GM23338 (cell line): ENCODE data around the gene KRT8. TPM values are rescaled to one million over a fixed set of nuclear protein-coding genes. Genes with fewer than 3 reads are reported as not detected.
A peak's percentile ranks its signal among the peaks of the same experiment; 100 is the strongest.

Source experiments
- ATAC-seq: fragments of 200-7000 bp; cut with Tn5 transposase; 3 replicates; pipeline ENCODE4 v1.9.1; 2020
- DNase-seq: peaks from one replicate; pipeline ENCODE4 v3.0.0-alpha.2; 2015; ENCODE audit warnings: low spot score
- H2AFZ ChIP-seq: fragments of 200-600 bp; sonication (generic); 2 replicates; pipeline ENCODE4 v1.8.0; 2016; ENCODE audit warnings: antibody characterized with exemption, mild to moderate bottlenecking, moderate library complexity
- H3F3A ChIP-seq: fragments of 200-600 bp; sonication (generic); replicated peaks from 2 replicates; pipeline ENCODE4 v1.8.0; 2017; ENCODE audit warnings: antibody characterized with exemption, mixed run types, low read depth
- H3K27ac ChIP-seq: fragments of 200-600 bp; sonication (generic); 2 replicates; pipeline ENCODE4 v1.6.1; 2016; ENCODE audit warnings: low read depth
- H3K27me3 ChIP-seq: fragments of 200-600 bp; sonication (generic); 2 replicates; pipeline ENCODE4 v1.8.0; 2016; ENCODE audit warnings: mild to moderate bottlenecking, mixed run types, moderate library complexity; ENCODE audit not compliant: insufficient read depth
- H3K36me3 ChIP-seq: fragments of 200-600 bp; sonication (generic); 2 replicates; pipeline ENCODE4 v1.8.0; 2016; ENCODE audit warnings: mild to moderate bottlenecking; ENCODE audit not compliant: insufficient read depth
- H3K4me1 ChIP-seq: fragments of 200-600 bp; sonication (generic); 2 replicates; pipeline ENCODE4 v1.8.0; 2016; ENCODE audit warnings: mild to moderate bottlenecking, moderate library complexity; ENCODE audit not compliant: insufficient read depth
- H3K4me2 ChIP-seq: fragments of 200-600 bp; sonication (generic); 2 replicates; pipeline ENCODE4 v1.7.1; 2017; ENCODE audit warnings: mixed run types
- H3K4me3 ChIP-seq: fragments of 200-600 bp; sonication (generic); 2 replicates; pipeline ENCODE4 v1.6.1; 2016; ENCODE audit warnings: mixed run types
- H3K79me2 ChIP-seq: fragments of 200-600 bp; sonication (generic); replicated peaks from 2 replicates; pipeline ENCODE4 v1.8.0; 2017; ENCODE audit warnings: mild to moderate bottlenecking; ENCODE audit not compliant: insufficient read depth
- H3K9me2 ChIP-seq: fragments of 200-600 bp; sonication (generic); 2 replicates; pipeline ENCODE4 v1.8.0; 2017; ENCODE audit not compliant: insufficient read depth
- H4K20me1 ChIP-seq: fragments of 200-600 bp; sonication (generic); replicated peaks from 2 replicates; pipeline ENCODE4 v1.8.0; 2017; ENCODE audit warnings: mild to moderate bottlenecking; ENCODE audit not compliant: insufficient read depth
- H3K27ac Mint-ChIP-seq: 2 replicates; pipeline ENCODE4 v1.8.0; 2020; ENCODE audit warnings: inconsistent platforms, mild to moderate bottlenecking, moderate library complexity, mixed read lengths
- H3K27me3 Mint-ChIP-seq: 3 replicates; pipeline ENCODE4 v1.8.0; 2022; ENCODE audit warnings: low read depth, mild to moderate bottlenecking, moderate library complexity, mixed read lengths, inconsistent platforms; ENCODE audit not compliant: insufficient read depth, poor library complexity
- H3K36me3 Mint-ChIP-seq: 3 replicates; pipeline ENCODE4 v1.8.0; 2021; ENCODE audit warnings: low read depth, mild to moderate bottlenecking, inconsistent platforms, moderate library complexity, mixed read lengths
- H3K4me1 Mint-ChIP-seq: 3 replicates; pipeline ENCODE4 v1.8.0; 2020; ENCODE audit warnings: mild to moderate bottlenecking, inconsistent platforms, mixed read lengths
- H3K4me3 Mint-ChIP-seq: 3 replicates; pipeline ENCODE4 v1.8.0; 2021; ENCODE audit warnings: moderate library complexity, mild to moderate bottlenecking, inconsistent platforms, mixed read lengths
- H3K9me3 Mint-ChIP-seq: 3 replicates; pipeline ENCODE4 v1.8.0; 2020; ENCODE audit warnings: moderate library complexity, mild to moderate bottlenecking, inconsistent platforms, mixed read lengths
- CREB1 ChIP-seq: fragments of 250-450 bp; sonication (Bioruptor Pico); IDR thresholded peaks from 2 replicates; pipeline ENCODE4 v1.5.0; 2020; ENCODE audit warnings: low read depth, mild to moderate bottlenecking, moderate library complexity
- CTCF ChIP-seq, 2 experiments: fragments of 200-600 bp in 1 of 2; sonication (generic) in 1 of 2; conservative IDR thresholded peaks; 2 replicates each; pipeline versions ENCODE4 v1.5.1 to v1.6.1; 2016 to 2017; ENCODE audit warnings: antibody characterized with exemption in 2 of 2, low read depth in 2 of 2, mild to moderate bottlenecking in 2 of 2, moderate library complexity in 1 of 2
- ETS1 ChIP-seq: IDR thresholded peaks from 2 replicates; pipeline ENCODE4 v1.6.1; 2016; ENCODE audit warnings: antibody characterized with exemption
- EZH2 ChIP-seq: fragments of 200-600 bp; sonication (generic); IDR thresholded peaks from one replicate; pipeline ENCODE4 v1.8.0; 2017; ENCODE audit warnings: antibody characterized with exemption, mild to moderate bottlenecking, low read depth; ENCODE audit not compliant: unreplicated experiment
- EZH2phosphoT487 ChIP-seq: fragments of 200-600 bp; sonication (generic); IDR thresholded peaks from one replicate; pipeline ENCODE4 v1.8.1; 2018; ENCODE audit warnings: antibody characterized with exemption; ENCODE audit not compliant: unreplicated experiment
- JUNB ChIP-seq: IDR thresholded peaks from one replicate; pipeline ENCODE4 v1.6.1; 2016; ENCODE audit warnings: antibody characterized with exemption; ENCODE audit not compliant: unreplicated experiment
- NANOG ChIP-seq: IDR thresholded peaks from 2 replicates; pipeline ENCODE4 v1.6.1; 2016; ENCODE audit warnings: antibody characterized with exemption, borderline replicate concordance
- POLR2AphosphoS5 ChIP-seq: IDR thresholded peaks from 2 replicates; pipeline ENCODE4 v1.6.1; 2016; ENCODE audit warnings: antibody characterized with exemption, low read depth
- REST ChIP-seq: IDR thresholded peaks from one replicate; pipeline ENCODE4 v1.6.1; 2018; ENCODE audit warnings: antibody characterized with exemption; ENCODE audit not compliant: unreplicated experiment
- STAT1 ChIP-seq: IDR thresholded peaks from one replicate; pipeline ENCODE4 v1.6.1; 2016; ENCODE audit warnings: antibody characterized with exemption; ENCODE audit not compliant: unreplicated experiment
- ZNF114 ChIP-seq: fragments of 250-450 bp; sonication (Bioruptor Pico); IDR thresholded peaks from 2 replicates; pipeline ENCODE4 v1.5.0; 2020; ENCODE audit warnings: mild to moderate bottlenecking, moderate library complexity
- ZNF331 ChIP-seq: fragments of 250-450 bp; sonication (Bioruptor Pico); IDR thresholded peaks from 2 replicates; pipeline ENCODE4 v1.5.0; 2020; ENCODE audit warnings: low read depth, mild to moderate bottlenecking, moderate library complexity
- polyA plus RNA-seq: library from polyadenylated mRNA; unstranded; fragments of >200 nt; fragmentation: Nextera tagmentation; extraction: Ambion mirVana; gene quantifications from 2 replicates; pipeline ENCODE4 v1.2.1, GENCODE V29; 2016
- total RNA-seq: library from RNA; depleted of rRNA; stranded (reverse); fragments of >200 nt; shearing (Covaris generic); gene quantifications from 2 replicates; pipeline ENCODE4 v1.2.3, GENCODE V29; 2014

Gene KRT8
- total and polyA plus RNA-seq, 2 experiments from 2014 or later: 250 to 322 TPM

GRCh38 chr12:52946797-52947547 is 42.1 kb upstream of the KRT8 start (continued):
- no peak for TF ChIP-seq ETS1

- Mint-ChIP-seq H3K36me3 (peaks cover 21% of the 10 kb centered on the region), H3K27me3 (peaks cover 33% of the 10 kb centered on the region), H3K27ac (peak overlapping the region; percentile 97), H3K4me1 (peaks cover 77% of the 10 kb centered on the region), H3K4me3 (peak overlapping the region; percentile 37), H3K9me3 (peaks cover 4% of the 10 kb centered on the region; the same call in 2 of the 3 replicates)
- DNase-seq: no peak
- Histone ChIP-seq H3K4me1 (peaks cover 47% of the 10 kb centered on the region), H3K27ac (peak overlapping the region; percentile 99), H3K36me3 (peaks cover 14% of the 10 kb centered on the region), H2AFZ (no peak overlapping the region), H3K4me2 (peak overlapping the region; percentile 96), H3K27me3 (no peaks in the 10 kb centered on the region), H3F3A (peaks cover 31% of the 10 kb centered on the region), H4K20me1 (peaks cover 21% of the 10 kb centered on the region), H3K79me2 (peaks cover 31% of the 10 kb centered on the region), H3K9me2 (no peaks in the 10 kb centered on the region), H3K4me3 (peak overlapping the region; percentile 86)
- ATAC-seq: no peak
- no peak for TF ChIP-seq POLR2AphosphoS5
- no peak for TF ChIP-seq CREB1 (CRISPR knock-in tag)
- TF ChIP-seq CTCF (conservative IDR thresholded peaks at IDR 0.05; ENCODE audit: low read depth in 2 of 2): no peak
- TF ChIP-seq JUNB: no peak
- TF ChIP-seq ETS1: no peak
- TF ChIP-seq NANOG: no peak
- no peak for TF ChIP-seq EZH2
- TF ChIP-seq STAT1: no peak
- TF ChIP-seq ZNF114: no peak
- TF ChIP-seq ZNF331: no peak
- no peak for TF ChIP-seq EZH2phosphoT487
- TF ChIP-seq REST: no peak
Observed at GRCh38 chr12:52946334-52946733, 41.5 kb upstream of the KRT8 start.
